NB4 (cell line): ENCODE measurements around the gene ANO9.

Experiments used
- CTCF ChIP-seq: IDR thresholded peaks from one replicate; pipeline ENCODE4 v1.5.1; 2012; ENCODE audit warnings: low read depth, low read length
- MAX ChIP-seq: IDR thresholded peaks from 2 replicates; pipeline ENCODE4 v1.6.1; 2011; ENCODE audit warnings: low read depth, low read length
- MYC ChIP-seq: IDR thresholded peaks from 2 replicates; pipeline ENCODE4 v1.6.1; 2011; ENCODE audit warnings: low read depth, low read length
- POLR2A ChIP-seq: IDR thresholded peaks from 2 replicates; pipeline ENCODE4 v1.6.1; 2011; ENCODE audit warnings: mild to moderate bottlenecking; ENCODE audit not compliant: insufficient read length; ENCODE audit errors: extremely low read depth

- no peak for TF ChIP-seq POLR2A
- no peak for TF ChIP-seq CTCF
- no peak for TF ChIP-seq MYC
- no peak for TF ChIP-seq MAX
Observed at GRCh38 chr11:413120-414081, 28.4 kb downstream of the ANO9 start.
